ENCODE data around the gene PGA4.

DNA sequence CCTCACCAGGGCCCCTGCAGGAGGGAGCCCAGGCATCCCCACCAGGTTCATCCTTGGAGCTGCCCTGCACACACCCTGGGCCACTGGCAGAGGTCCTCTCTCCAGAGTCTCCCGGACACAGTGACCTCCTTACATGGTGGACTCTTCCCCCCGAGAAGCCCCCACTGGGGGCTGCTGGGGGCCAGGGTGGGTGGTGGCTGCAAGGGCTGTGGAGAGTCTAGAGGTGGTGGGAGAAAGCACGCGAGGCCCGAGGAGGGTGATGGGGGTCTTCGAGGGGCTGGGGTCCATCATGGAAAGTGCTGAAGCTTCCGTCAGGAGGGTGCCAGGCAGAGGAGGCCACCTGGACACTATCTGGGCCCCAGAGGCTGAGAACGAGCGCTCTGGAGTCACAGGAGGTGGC lies 36.4 kb downstream of the PGA4 start:
- TF ChIP-seq, protein P1, sequence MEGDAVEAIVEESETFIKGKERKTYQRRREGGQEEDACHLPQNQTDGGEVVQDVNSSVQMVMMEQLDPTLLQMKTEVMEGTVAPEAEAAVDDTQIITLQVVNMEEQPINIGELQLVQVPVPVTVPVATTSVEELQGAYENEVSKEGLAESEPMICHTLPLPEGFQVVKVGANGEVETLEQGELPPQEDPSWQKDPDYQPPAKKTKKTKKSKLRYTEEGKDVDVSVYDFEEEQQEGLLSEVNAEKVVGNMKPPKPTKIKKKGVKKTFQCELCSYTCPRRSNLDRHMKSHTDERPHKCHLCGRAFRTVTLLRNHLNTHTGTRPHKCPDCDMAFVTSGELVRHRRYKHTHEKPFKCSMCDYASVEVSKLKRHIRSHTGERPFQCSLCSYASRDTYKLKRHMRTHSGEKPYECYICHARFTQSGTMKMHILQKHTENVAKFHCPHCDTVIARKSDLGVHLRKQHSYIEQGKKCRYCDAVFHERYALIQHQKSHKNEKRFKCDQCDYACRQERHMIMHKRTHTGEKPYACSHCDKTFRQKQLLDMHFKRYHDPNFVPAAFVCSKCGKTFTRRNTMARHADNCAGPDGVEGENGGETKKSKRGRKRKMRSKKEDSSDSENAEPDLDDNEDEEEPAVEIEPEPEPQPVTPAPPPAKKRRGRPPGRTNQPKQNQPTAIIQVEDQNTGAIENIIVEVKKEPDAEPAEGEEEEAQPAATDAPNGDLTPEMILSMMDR (IDR thresholded peaks at IDR 0.05), result no peak
- TF ChIP-seq POLR2A (IDR thresholded peaks at IDR 0.05) (no peak), EP300 (IDR thresholded peaks at IDR 0.05) (no peak)

Measured in tibial nerve (tissue), 4 donors.